ENCODE measurements around the gene MFSD6. TPM values are rescaled to one million over a fixed set of nuclear protein-coding genes. Genes with fewer than 3 reads are reported as not detected.

MFSD6 gene
- total RNA-seq, 1 donor from 2014 or later, result 50.5 TPM

DNA sequence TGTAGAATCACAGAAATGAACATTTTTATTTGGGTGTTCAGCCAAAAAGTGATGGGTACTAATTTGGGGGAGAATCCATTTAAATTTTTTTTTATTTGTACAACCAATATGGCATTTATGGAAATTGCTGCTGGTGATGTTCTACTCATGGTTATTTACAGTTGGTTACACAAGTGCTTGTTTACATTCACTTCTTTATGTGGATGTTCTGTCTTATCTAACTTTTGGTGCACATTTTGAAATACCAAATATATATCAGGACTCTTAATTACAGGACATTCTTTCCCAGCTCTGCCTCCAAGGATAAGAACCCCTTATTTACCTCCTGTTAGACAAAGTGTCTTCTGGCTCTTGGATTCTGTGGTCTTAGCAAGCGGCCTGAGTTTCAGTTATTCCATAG, 91.1 kb downstream of the MFSD6 start:
- Histone ChIP-seq H3K36me3 (peaks cover 43% of the 10 kb centered on the region), H3K4me1 (no peaks in the 10 kb centered on the region), H3K27ac (peak overlapping the region; percentile 32), H3K9me3 (no peaks in the 10 kb centered on the region), H3K4me3 (no peak overlapping the region), H3K27me3 (ENCODE audit: low read depth) (no peaks in the 10 kb centered on the region)
- intact Hi-C loops (cut with DNase I), result no loop called here
- DNase-seq, result no peak
- no peak for ATAC-seq
- TF ChIP-seq, protein P1, sequence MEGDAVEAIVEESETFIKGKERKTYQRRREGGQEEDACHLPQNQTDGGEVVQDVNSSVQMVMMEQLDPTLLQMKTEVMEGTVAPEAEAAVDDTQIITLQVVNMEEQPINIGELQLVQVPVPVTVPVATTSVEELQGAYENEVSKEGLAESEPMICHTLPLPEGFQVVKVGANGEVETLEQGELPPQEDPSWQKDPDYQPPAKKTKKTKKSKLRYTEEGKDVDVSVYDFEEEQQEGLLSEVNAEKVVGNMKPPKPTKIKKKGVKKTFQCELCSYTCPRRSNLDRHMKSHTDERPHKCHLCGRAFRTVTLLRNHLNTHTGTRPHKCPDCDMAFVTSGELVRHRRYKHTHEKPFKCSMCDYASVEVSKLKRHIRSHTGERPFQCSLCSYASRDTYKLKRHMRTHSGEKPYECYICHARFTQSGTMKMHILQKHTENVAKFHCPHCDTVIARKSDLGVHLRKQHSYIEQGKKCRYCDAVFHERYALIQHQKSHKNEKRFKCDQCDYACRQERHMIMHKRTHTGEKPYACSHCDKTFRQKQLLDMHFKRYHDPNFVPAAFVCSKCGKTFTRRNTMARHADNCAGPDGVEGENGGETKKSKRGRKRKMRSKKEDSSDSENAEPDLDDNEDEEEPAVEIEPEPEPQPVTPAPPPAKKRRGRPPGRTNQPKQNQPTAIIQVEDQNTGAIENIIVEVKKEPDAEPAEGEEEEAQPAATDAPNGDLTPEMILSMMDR (IDR thresholded peaks at IDR 0.05), result no peak

DNA sequence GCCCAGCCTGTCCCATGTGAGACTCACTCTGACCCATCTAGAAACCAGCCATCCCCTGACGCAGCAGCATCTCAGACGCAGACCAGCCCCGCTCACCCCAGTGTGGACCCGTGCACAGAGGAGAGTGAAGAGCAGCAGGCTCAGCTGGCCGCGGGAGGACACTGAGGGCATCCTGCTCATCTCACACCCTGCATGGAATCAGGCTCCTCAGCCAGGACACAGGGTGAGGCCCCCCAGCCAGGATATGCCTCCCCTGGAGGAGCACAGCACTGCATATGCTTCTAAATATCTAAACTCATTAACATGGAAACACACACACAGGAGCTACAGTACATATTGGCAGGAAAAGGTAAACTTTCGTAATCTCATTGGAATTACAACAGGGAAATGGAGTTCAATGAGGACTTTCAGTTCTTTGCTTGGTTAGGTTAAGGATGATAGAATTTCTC, 91.9 kb downstream of the MFSD6 start:
- Histone ChIP-seq H3K27ac (peak overlapping the region; percentile 32), H3K4me1 (no peaks in the 10 kb centered on the region), H3K36me3 (peaks cover 51% of the 10 kb centered on the region), H3K9me3 (no peaks in the 10 kb centered on the region), H3K27me3 (ENCODE audit: low read depth) (no peaks in the 10 kb centered on the region), H3K4me3 (no peak overlapping the region)
- ATAC-seq (peak; percentile 51 to 61), DNase-seq (no peak)
- intact Hi-C loops (cut with DNase I), result no loop called here
- TF ChIP-seq, protein P1 (IDR thresholded peaks at IDR 0.05), result no peak

DNA sequence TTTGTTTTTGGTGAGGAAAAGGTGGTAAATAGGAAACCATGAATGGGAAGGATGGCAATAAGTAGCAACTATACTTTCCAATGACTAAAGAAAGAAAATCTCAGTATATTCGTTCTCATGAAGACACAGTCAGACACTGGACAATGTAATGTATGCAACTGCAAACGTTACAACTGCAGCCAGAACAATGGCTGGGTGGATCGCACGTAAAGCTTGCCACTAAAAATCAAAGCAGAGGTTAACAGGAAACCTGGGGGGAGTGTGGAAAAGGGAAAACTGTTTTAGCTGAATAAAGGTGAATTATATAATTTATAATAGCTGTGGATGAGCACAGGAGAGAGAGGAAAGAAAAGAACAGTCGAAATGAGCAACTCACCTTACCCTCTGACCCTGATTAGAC, 93.1 kb downstream of the MFSD6 start:
- no peaks in the 10 kb centered on the region for H3K27me3 ChIP-seq (ENCODE audit: low read depth)
- H3K4me1 ChIP-seq, result no peaks in the 10 kb centered on the region
- no peak for DNase-seq
- no peak for ATAC-seq
- peaks cover 63% of the 10 kb centered on the region for H3K36me3 ChIP-seq
- TF ChIP-seq, protein P1 (IDR thresholded peaks at IDR 0.05), result no peak
- H3K27ac ChIP-seq, result peak overlapping the region; percentile 32
- intact Hi-C loops (cut with DNase I), result no loop called here
- no peak overlapping the region for H3K4me3 ChIP-seq
- no peaks in the 10 kb centered on the region for H3K9me3 ChIP-seq

DNA sequence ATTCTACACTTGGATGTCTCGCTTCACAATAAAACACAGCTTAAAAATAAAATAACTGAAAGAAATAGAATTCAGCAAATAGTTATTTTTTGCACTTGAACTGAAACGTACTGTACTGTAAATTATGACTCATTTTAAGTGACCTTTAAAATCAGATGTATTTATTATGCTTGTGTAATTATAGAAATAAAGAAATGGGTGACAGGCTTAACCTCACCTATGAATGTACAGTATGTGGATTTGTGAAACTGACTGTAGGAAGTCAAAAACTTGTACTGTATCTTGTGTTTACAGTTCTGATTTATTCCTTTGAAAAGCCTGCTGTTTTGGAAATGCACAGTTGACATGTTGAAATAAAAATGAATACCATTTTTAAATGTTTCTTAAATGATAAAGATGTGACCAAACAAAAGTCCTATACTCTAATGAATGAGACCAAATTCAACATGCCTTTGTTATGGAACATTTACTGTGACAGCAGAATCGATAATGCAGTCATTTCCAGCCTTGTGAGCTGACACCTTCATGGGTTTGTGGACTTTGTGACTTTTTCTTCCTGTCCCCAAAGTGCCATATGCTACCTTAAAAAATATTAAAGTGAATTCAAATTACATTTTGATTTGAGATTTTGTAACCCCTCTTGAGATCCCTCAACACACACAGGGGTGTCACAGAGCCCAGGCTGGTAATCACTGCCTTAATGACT, 93.7 kb downstream of the MFSD6 start:
- Histone ChIP-seq H3K27ac (no peak overlapping the region), H3K36me3 (peaks cover 69% of the 10 kb centered on the region), H3K4me1 (no peaks in the 10 kb centered on the region), H3K4me3 (no peak overlapping the region), H3K9me3 (no peaks in the 10 kb centered on the region), H3K27me3 (ENCODE audit: low read depth) (no peaks in the 10 kb centered on the region)
- DNase-seq (no peak), ATAC-seq (no peak)
- intact Hi-C loops (cut with DNase I), result no loop called here
- TF ChIP-seq, protein P1 (IDR thresholded peaks at IDR 0.05), result no peak

DNA sequence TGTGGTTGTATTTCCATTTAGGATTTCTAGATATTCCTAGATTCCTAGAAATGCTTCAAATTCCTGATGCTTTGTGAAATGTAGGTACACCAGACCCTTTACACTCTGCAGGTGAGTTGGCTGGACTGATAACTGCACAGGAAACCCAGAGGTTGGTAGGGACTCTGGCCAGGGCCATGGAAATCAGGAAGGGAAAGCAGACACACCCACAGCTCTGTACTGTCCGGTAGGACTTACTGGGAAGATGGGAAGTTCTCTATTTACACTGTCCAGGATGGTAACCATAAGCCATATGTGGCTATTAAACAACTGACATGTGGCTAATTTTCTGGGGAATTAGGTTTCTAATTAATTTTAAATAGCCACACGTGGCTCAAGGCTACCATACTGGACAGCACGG, 94.9 kb downstream of the MFSD6 start:
- no peak overlapping the region for H3K27ac ChIP-seq
- ATAC-seq, result no peak
- no peaks in the 10 kb centered on the region for H3K27me3 ChIP-seq (ENCODE audit: low read depth)
- DNase-seq, result no peak
- intact Hi-C loops (cut with DNase I), result no loop called here
- TF ChIP-seq, protein P1 (IDR thresholded peaks at IDR 0.05), result no peak
- H3K36me3 ChIP-seq, result peaks cover 62% of the 10 kb centered on the region
- no peaks in the 10 kb centered on the region for H3K9me3 ChIP-seq
- no peaks in the 10 kb centered on the region for H3K4me1 ChIP-seq
- H3K4me3 ChIP-seq, result no peak overlapping the region

All from lower lobe of right lung (tissue), 2 donors.